Heart right ventricle (tissue), 16 donors: ENCODE results near the gene TMPRSS6. TPM values are rescaled to one million over a fixed set of nuclear protein-coding genes. Genes with fewer than 3 reads are reported as not detected.

ENCODE experiments used
- ATAC-seq, 8 donors: fragments of 200-7000 bp; cut with Tn5 transposase; one replicate each; pipeline ENCODE4 v1.9.1; 2020; ENCODE audit warnings: mild to moderate bottlenecking in 8 of 8, moderate library complexity in 8 of 8, moderate number of reproducible peaks in 1 of 8
- DNase-seq, 2 donors: peaks; one replicate each; pipeline ENCODE4 v3.0.0-alpha.2; 2020
- H3K27ac ChIP-seq, 10 donors: fragments of 200-600 bp; sonication (generic) in 2 of 10; one replicate each; pipeline versions ENCODE4 v1.5.0 to v1.8.0; 2020 to 2022; ENCODE audit warnings: mild to moderate bottlenecking in 3 of 10
- H3K27me3 ChIP-seq, 7 donors: fragments of 200-600 bp; one replicate each; pipeline ENCODE4 v1.8.0; 2021 to 2022; ENCODE audit warnings: mild to moderate bottlenecking in 2 of 7
- H3K36me3 ChIP-seq, 9 donors: fragments of 200-600 bp; sonication (generic) in 1 of 9; one replicate each; pipeline versions ENCODE4 v1.5.0 to v1.8.0; 2020 to 2022; ENCODE audit warnings: mild to moderate bottlenecking in 2 of 9
- H3K4me1 ChIP-seq, 9 donors: fragments of 200-600 bp; sonication (generic) in 1 of 9; one replicate each; pipeline versions ENCODE4 v1.5.0 to v1.8.0; 2020 to 2022; ENCODE audit warnings: mild to moderate bottlenecking in 4 of 9
- H3K4me3 ChIP-seq, 10 donors: fragments of 200-600 bp; sonication (generic) in 2 of 10; one replicate each; pipeline versions ENCODE4 v1.5.0 to v1.8.0; 2020 to 2022; ENCODE audit warnings: mild to moderate bottlenecking in 7 of 10, moderate library complexity in 2 of 10
- H3K9me3 ChIP-seq, 11 donors: fragments of 200-600 bp in 10 of 11; sonication (generic) in 2 of 11; one replicate each; pipeline versions ENCODE4 v1.5.0 to v1.8.0; 2013 to 2022; ENCODE audit warnings: mild to moderate bottlenecking in 2 of 11, control low read depth in 1 of 11, moderate library complexity in 1 of 11
- CTCF ChIP-seq, 9 donors: fragments of 200-600 bp; sonication (generic) in 2 of 9; IDR thresholded peaks; one replicate each; pipeline versions ENCODE4 v1.5.0 to v1.8.0; 2021 to 2022; ENCODE audit warnings: antibody characterized with exemption in 9 of 9, mild to moderate bottlenecking in 5 of 9, moderate library complexity in 1 of 9
- WGBS, 2 donors: extraction: QIAGEN DNeasy Blood & Tissue Kit; methylation state at CpG; one replicate each; pipeline ENCODE4 v1.1.7; 2013; ENCODE audit warnings: inconsistent platforms in 1 of 2; 5-methylcytosine and 5-hydroxymethylcytosine counted together
- intact Hi-C, 10 donors: fragments of 100-400 bp; cut with DNase I; formaldehyde crosslinking; loops; one replicate each; pipeline versions ENCODE4 v1.11.1 to v1.14.2; 2022
- polyA plus RNA-seq, 2 donors: library from polyadenylated mRNA; stranded (reverse); fragments of 200-250 nt; gene quantifications; one replicate each; pipeline ENCODE4 v1.2.3, GENCODE V29; 2013
- total RNA-seq, 10 donors: library from RNA; stranded (reverse); fragmentation: NEBNext Ultra II Directional in 3 of 10; extraction: Animal tissue kit (Norgen Biotek cat#: 25700) in 3 of 10; gene quantifications; one replicate each; pipeline versions ENCODE4 v1.2.1 to v1.2.4, GENCODE V29; 2021 to 2023
- donor health status: Arrhythmogenic right ventricular cardiomyopathy.
- donor health status: ischemic (EF 13 %, LVEDD 7.1; RV severe dilation, severe dysfunction).
- donor health status: healthy with polysubstance abuse.
- donor health status: DM: no; HTN: yes; CAD: no.
- donor health status: DM: no; HTN: no; CAD: no.
- donor health status: ischemic (EF 25% LVEDD 6.9; RV normal size, moderate dysfunction).
- donor health status: ischemic (EF 25% LVEDD 5.7; RV mildly dilated, moderate dysfunction).
- donor health status: healthy.
- donor health status: DM: yes; HTN: yes; CAD: no.
- donor health status: Ischemic cardiomyopathy.
- donor health status: ischemic (EF 35%, LVEDD 5.7; RV mildly dilated, moderate dysfunction).
- donor health status: nonischemic (EF 11% LVEDD 7.7; RV severe dilation, severe dysfunction).
- donor health status: DM: yes; HTN: yes; CAD: no.
- donor health status: PGD.
- donor health status: ischemic (EF 29% LVEDD 5.4; RV normal size, mild dysfunction).
- donor health status: nonischemic (EF 23%, LVEDD 6.1; RV moderate dilation, normal function).

The TMPRSS6 gene
- total and polyA plus RNA-seq, 12 donors: not detected

GRCh38 chr22:37052386-37053309 lies 56.9 kb downstream of the TMPRSS6 start:
- peaks cover 0 to 31% (median 11%) of the 10 kb centered on the region in 9 donors for H3K36me3 ChIP-seq
- no peaks in the 10 kb centered on the region for H3K27me3 ChIP-seq
- no peaks in the 10 kb centered on the region for H3K9me3 ChIP-seq
- 62 to 70% methylated on average over 25 of the region's 25 CpGs for WGBS, 2 donors
- peaks cover 6 to 36% (median 24%) of the 10 kb centered on the region in 9 donors for H3K4me1 ChIP-seq
- no peak for TF ChIP-seq CTCF (IDR thresholded peaks at IDR 0.05)
- peak in 3 of 8 donors; percentile 4 to 9 (median 8) for ATAC-seq
- peak overlapping the region in 9 of 10 donors; percentile 67 to 81 (median 74) for H3K4me3 ChIP-seq
- intact Hi-C loops: no loop called here
- DNase-seq: peak in 1 of 2 donors; percentile 13
- H3K27ac ChIP-seq: peak overlapping the region in 9 of 10 donors; percentile 4 to 81 (median 54)

GRCh38 chr22:37051391-37052385 lies 57.8 kb downstream of the TMPRSS6 start, which contains the start of gene KCTD17:
TSS of gene KCTD17 (plus strand) at chr22:37051742. CDS start at chr22:37051761, 19 bp downstream.
- 6 to 7% methylated on average over 85 to 89 of the region's 89 CpGs for WGBS, 2 donors
- peak; percentile 71 to 94 (median 86) for ATAC-seq
- peak; percentile 65 to 83 for DNase-seq

GRCh38 chr22:37050913-37051312 lies 58.6 kb downstream of the TMPRSS6 start:
- WGBS, 2 donors: 77 to 82% methylated on average over 6 of the region's 6 CpGs
- DNase-seq: no peak
- peak overlapping the region in 2 of 10 donors; percentile 20 to 81 for H3K27ac ChIP-seq

More at GRCh38 chr22:37051391-37052385, 57.8 kb downstream of the TMPRSS6 start, which contains the start of gene KCTD17:
- peaks cover 0 to 21% (median 5%) of the 10 kb centered on the region in 9 donors for H3K36me3 ChIP-seq
- intact Hi-C loops: no loop called here
- H3K27me3 ChIP-seq: no peaks in the 10 kb centered on the region
- TF ChIP-seq CTCF (IDR thresholded peaks at IDR 0.05): peak in 1 of 9 donors; percentile 10
- H3K9me3 ChIP-seq: no peaks in the 10 kb centered on the region
- peaks cover 6 to 36% (median 24%) of the 10 kb centered on the region in 9 donors for H3K4me1 ChIP-seq
- peak within 1 kb of the TSS; percentile 67 to 81 (median 75) for H3K4me3 ChIP-seq
- H3K27ac ChIP-seq: peak within 1 kb of the TSS in 7 of 10 donors; percentile 38 to 81 (median 54)

More at GRCh38 chr22:37050913-37051312, 58.6 kb downstream of the TMPRSS6 start:
- H3K4me3 ChIP-seq: peak overlapping the region in 7 of 10 donors; percentile 67 to 81 (median 76)
- H3K36me3 ChIP-seq: peaks cover 0 to 13% (median 0%) of the 10 kb centered on the region in 9 donors
- TF ChIP-seq CTCF (IDR thresholded peaks at IDR 0.05): no peak
- intact Hi-C loops: no loop called here
- H3K4me1 ChIP-seq: peaks cover 6 to 36% (median 24%) of the 10 kb centered on the region in 9 donors
- no peaks in the 10 kb centered on the region for H3K27me3 ChIP-seq
- H3K9me3 ChIP-seq: no peaks in the 10 kb centered on the region
- ATAC-seq: no peak
